A673 (cell line): ENCODE measurements around the gene KAZN. TPM values are rescaled to one million over a fixed set of nuclear protein-coding genes. Genes with fewer than 3 reads are reported as not detected.

Source experiments
- BruUV-seq: library from RNA; stranded (reverse); fragments of 400-500 nt; replicated peaks from 2 replicates; lab custom pipeline; 2021; lab: Mats Ljungman, UMichigan
- CTCF ChIA-PET: fragments of 300-600 bp; sonication (Branson Sonifier 250); formaldehyde crosslinking; loops from one replicate; lab custom pipeline; 2022; ENCODE audit warnings: antibody characterized with exemption; lab: Charles Lee
- POLR2A ChIA-PET: fragments of 300-600 bp; sonication (Branson Sonifier 250); formaldehyde crosslinking; loops from one replicate; lab custom pipeline; 2022; ENCODE audit warnings: antibody characterized with exemption; ENCODE audit not compliant: low non-redundant PET; lab: Charles Lee
- DNase-seq: peaks from one replicate; pipeline ENCODE4 v3.0.0-alpha.2; 2015; ENCODE audit warnings: low spot score
- H3K27ac ChIP-seq: fragments of 200-600 bp; sonication (generic); 2 replicates; pipeline ENCODE4 v1.5.1; 2016; ENCODE audit warnings: mixed run types, low read depth, mild to moderate bottlenecking, mixed read lengths, antibody characterized with exemption, low read length; ENCODE audit not compliant: poor library complexity, severe bottlenecking
- H3K27me3 ChIP-seq: fragments of 200-600 bp; sonication (generic); replicated peaks from 2 replicates; pipeline ENCODE4 v1.6.1; 2017; ENCODE audit warnings: mixed run types, low read depth, mild to moderate bottlenecking, mixed read lengths, antibody characterized with exemption, low read length; ENCODE audit not compliant: insufficient read depth, poor library complexity
- H3K36me3 ChIP-seq: fragments of 200-600 bp; sonication (generic); 2 replicates; pipeline ENCODE4 v1.6.1; 2016; ENCODE audit warnings: mixed run types, mild to moderate bottlenecking, mixed read lengths, antibody characterized with exemption, low read length; ENCODE audit not compliant: insufficient read depth, poor library complexity, severe bottlenecking
- H3K4me1 ChIP-seq: fragments of 200-600 bp; sonication (generic); 2 replicates; pipeline ENCODE4 v1.6.1; 2017; ENCODE audit warnings: mixed run types, mild to moderate bottlenecking, mixed read lengths, antibody characterized with exemption, low read length; ENCODE audit not compliant: insufficient read depth, poor library complexity, severe bottlenecking
- H3K4me3 ChIP-seq: fragments of 200-600 bp; sonication (generic); 2 replicates; pipeline ENCODE4 v1.5.1; 2016; ENCODE audit warnings: low read depth, mixed run types, mild to moderate bottlenecking, mixed read lengths, low read length; ENCODE audit not compliant: poor library complexity, severe bottlenecking
- H3K9me3 ChIP-seq: fragments of 200-600 bp; sonication (generic); 2 replicates; pipeline ENCODE4 v1.6.1; 2016; ENCODE audit warnings: mixed run types, low read depth, mild to moderate bottlenecking, mixed read lengths, antibody characterized with exemption, low read length; ENCODE audit not compliant: poor library complexity, severe bottlenecking
- EZH2 ChIP-seq: fragments of 200-600 bp; sonication (generic); IDR thresholded peaks from 2 replicates; pipeline ENCODE4 v1.6.1; 2017; ENCODE audit warnings: borderline replicate concordance, low read depth, mild to moderate bottlenecking, mixed read lengths, antibody characterized with exemption, low read length; ENCODE audit not compliant: poor library complexity, severe bottlenecking
- intact Hi-C: fragments of 100-400 bp; cut with micrococcal nuclease; formaldehyde crosslinking; loops from one replicate; pipeline ENCODE4 v1.10.0; 2022; ENCODE audit not compliant: unreplicated experiment
- total RNA-seq: library from RNA; stranded (reverse); gene quantifications from 2 replicates; pipeline ENCODE4 v1.2.3, GENCODE V29; 2021
- TF ChIP-seq, protein P1 (sequence below): fragments of 300-800, 200-600 bp; sonication (generic); conservative IDR thresholded peaks from 2 replicates; pipeline ENCODE4 v1.5.1; 2017; ENCODE audit warnings: low read depth, mild to moderate bottlenecking, antibody characterized with exemption, low read length, moderate library complexity, mixed read lengths

Gene KAZN
- total RNA-seq, 1 experiment from 2014 or later: 8.0 TPM

DNA sequence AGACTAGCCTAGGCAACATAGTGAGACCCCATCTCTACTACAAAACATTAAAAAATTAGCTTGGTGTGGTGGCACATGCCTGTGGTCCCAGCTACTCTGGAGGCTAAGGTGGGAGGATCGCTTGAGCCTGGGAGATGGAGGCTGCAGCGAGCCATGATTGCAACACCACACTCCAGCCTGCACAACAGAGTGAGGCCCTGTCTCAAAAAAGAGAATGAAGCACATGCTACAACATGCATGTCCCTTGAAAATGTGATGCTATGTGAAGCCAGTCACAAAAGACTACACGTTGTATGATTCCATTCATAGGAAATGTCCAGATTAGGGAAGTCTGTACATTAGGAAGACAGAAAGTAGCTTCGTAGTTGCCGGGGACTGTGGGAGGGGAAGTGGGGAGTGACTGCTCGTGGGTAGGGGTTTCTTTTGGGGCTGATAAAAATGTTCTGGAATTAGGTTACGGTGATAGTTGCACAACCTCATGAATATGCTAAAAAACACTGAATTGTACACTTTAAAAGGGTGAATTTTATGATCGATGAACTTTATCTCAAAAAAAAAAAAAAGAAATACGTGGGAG, 202.1 kb downstream of the KAZN start:
- H3K36me3 ChIP-seq: no peaks in the 10 kb centered on the region
- H3K4me1 ChIP-seq: no peaks in the 10 kb centered on the region
- TF ChIP-seq, protein P1, sequence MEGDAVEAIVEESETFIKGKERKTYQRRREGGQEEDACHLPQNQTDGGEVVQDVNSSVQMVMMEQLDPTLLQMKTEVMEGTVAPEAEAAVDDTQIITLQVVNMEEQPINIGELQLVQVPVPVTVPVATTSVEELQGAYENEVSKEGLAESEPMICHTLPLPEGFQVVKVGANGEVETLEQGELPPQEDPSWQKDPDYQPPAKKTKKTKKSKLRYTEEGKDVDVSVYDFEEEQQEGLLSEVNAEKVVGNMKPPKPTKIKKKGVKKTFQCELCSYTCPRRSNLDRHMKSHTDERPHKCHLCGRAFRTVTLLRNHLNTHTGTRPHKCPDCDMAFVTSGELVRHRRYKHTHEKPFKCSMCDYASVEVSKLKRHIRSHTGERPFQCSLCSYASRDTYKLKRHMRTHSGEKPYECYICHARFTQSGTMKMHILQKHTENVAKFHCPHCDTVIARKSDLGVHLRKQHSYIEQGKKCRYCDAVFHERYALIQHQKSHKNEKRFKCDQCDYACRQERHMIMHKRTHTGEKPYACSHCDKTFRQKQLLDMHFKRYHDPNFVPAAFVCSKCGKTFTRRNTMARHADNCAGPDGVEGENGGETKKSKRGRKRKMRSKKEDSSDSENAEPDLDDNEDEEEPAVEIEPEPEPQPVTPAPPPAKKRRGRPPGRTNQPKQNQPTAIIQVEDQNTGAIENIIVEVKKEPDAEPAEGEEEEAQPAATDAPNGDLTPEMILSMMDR: no peak
- TF ChIP-seq EZH2: no peak
- H3K9me3 ChIP-seq: no peaks in the 10 kb centered on the region
- BruUV-seq: no TSS peak
- ChIA-PET POLR2A (no interaction called here), CTCF (no interaction called here)
- H3K27me3 ChIP-seq: no peaks in the 10 kb centered on the region
- no peak for DNase-seq
- intact Hi-C loops: no loop called here
- H3K27ac ChIP-seq: no peak overlapping the region
- no peak overlapping the region for H3K4me3 ChIP-seq

DNA sequence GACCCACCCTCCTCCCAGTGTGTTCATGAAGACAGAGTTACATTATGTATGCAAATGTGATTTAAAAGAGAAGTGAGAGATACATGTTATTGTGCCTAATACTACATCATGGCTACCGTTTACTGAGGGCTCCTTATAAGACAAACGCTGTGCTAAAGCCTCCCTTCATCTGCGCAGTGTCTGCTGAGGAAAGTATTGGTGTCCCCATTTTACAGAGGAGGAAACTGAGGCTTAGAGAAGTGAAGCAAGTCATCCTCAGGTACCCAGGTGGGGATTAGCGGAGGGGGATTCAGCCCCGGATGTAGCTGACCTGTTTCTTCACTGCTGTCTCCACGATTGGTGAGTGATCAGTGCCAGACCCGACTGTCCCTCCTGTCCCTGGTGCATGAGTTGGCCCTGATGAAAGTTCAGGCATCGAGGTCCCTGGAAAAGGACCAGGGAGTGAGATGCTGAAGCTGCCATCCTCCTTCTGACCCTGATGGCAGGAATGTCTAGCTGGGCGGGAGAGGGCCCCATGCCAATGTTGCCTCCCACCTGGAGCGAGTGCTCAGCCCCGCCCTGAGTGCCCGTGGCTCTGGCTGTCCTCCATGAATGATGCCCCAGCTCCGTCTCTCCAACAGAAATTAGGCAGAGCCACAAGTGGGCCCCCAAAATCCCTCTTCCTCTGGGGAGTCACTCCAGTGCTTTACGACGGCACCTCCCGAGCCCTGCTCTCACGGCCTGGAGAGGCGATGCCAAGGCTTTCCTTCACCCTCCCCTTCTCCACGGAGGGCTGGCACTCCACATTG, 204.7 kb downstream of the KAZN start:
- Histone ChIP-seq H3K27me3 (no peaks in the 10 kb centered on the region), H3K4me1 (no peaks in the 10 kb centered on the region), H3K27ac (no peak overlapping the region), H3K9me3 (peaks cover 10% of the 10 kb centered on the region), H3K4me3 (no peak overlapping the region), H3K36me3 (no peaks in the 10 kb centered on the region)
- DNase-seq: no peak
- BruUV-seq: no TSS peak
- TF ChIP-seq, protein P1: no peak
- no peak for TF ChIP-seq EZH2
- intact Hi-C loops: no loop called here
- POLR2A ChIA-PET: no interaction called here
- CTCF ChIA-PET: no interaction called here

DNA sequence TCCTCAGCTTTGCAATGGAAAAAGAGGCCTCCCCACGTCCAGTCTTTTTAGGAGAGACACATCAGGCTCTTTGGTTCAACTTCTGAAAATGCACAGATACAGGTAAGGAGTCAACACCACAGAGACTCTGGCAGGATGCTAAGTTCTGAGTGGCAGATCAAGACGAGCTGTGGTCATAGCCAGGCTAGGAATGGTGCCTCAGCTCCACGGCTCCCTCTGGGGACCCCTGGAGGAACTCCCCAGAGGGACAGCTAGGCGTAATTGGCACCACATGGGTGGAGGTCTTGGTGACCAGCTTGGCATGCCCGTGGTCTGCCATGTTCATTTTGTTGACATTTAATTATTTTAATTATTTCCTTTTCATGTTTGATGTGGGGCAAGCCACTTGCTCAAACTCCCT, 206.1 kb downstream of the KAZN start:
- CTCF ChIA-PET: interaction anchor here (1.1 kb wide), 1 partner anchor 691 kb away, joined by 3 read pairs; no protein-coding TSS in a partner anchor

More for the DNA sequence above, 206.1 kb downstream of the KAZN start:
- H3K9me3 ChIP-seq: peaks cover 10% of the 10 kb centered on the region
- TF ChIP-seq, protein P1: peak; percentile 51; the same call in 1 of the 2 replicates
- TF ChIP-seq EZH2: no peak
- no peaks in the 10 kb centered on the region for H3K27me3 ChIP-seq
- BruUV-seq: no TSS peak
- H3K36me3 ChIP-seq: no peaks in the 10 kb centered on the region
- DNase-seq: peak; percentile 30
- H3K4me3 ChIP-seq: no peak overlapping the region
- H3K4me1 ChIP-seq: no peaks in the 10 kb centered on the region
- intact Hi-C loops: no loop called here
- H3K27ac ChIP-seq: no peak overlapping the region
- POLR2A ChIA-PET: no interaction called here
